Aorta (tissue), 5 donors: Measurements from ENCODE around the gene ZNF263. TPM values are rescaled to one million over a fixed set of nuclear protein-coding genes. Genes with fewer than 3 reads are reported as not detected.
A peak's percentile ranks its signal among the peaks of the same experiment; 100 is the strongest.

Source experiments
- ATAC-seq: fragments of 200-7000 bp; cut with Tn5 transposase; one replicate; pipeline ENCODE4 v1.9.1; 2022; ENCODE audit warnings: moderate library complexity; ENCODE audit not compliant: low FRiP score
- DNase-seq, 2 donors: peaks; one replicate each; pipeline ENCODE4 v3.0.0-alpha.2; 2020
- H3K27ac ChIP-seq, 2 donors: one replicate each; pipeline ENCODE4 v1.5.1; 2013; ENCODE audit warnings: low read length in 2 of 2, mild to moderate bottlenecking in 2 of 2, moderate library complexity in 2 of 2, control low read depth in 1 of 2, inconsistent platforms in 1 of 2, low read depth in 1 of 2
- H3K27me3 ChIP-seq, 2 donors: one replicate each; pipeline ENCODE4 v1.6.1; 2013; ENCODE audit warnings: control low read depth in 1 of 2, low read length in 1 of 2, mild to moderate bottlenecking in 1 of 2, moderate library complexity in 1 of 2; ENCODE audit not compliant: insufficient read depth in 2 of 2, control insufficient read depth in 1 of 2
- H3K36me3 ChIP-seq, 2 donors: one replicate each; pipeline ENCODE4 v1.6.1; 2013; ENCODE audit warnings: control low read depth in 1 of 2, low read length in 1 of 2, mild to moderate bottlenecking in 1 of 2; ENCODE audit not compliant: insufficient read depth in 2 of 2, control insufficient read depth in 1 of 2
- H3K4me1 ChIP-seq, 2 donors: one replicate each; pipeline ENCODE4 v1.6.1; 2013; ENCODE audit warnings: low read length in 2 of 2, control low read depth in 1 of 2, mild to moderate bottlenecking in 1 of 2, moderate library complexity in 1 of 2; ENCODE audit not compliant: insufficient read depth in 2 of 2, control insufficient read depth in 1 of 2
- H3K4me3 ChIP-seq, 2 donors: one replicate each; pipeline ENCODE4 v1.5.1; 2013; ENCODE audit warnings: low read length in 2 of 2, control low read depth in 1 of 2, mild to moderate bottlenecking in 1 of 2
- H3K9me3 ChIP-seq: one replicate; pipeline ENCODE4 v1.6.1; 2013; ENCODE audit warnings: mild to moderate bottlenecking, low read length; ENCODE audit not compliant: control insufficient read depth
- WGBS, 2 donors: extraction: QIAGEN DNeasy Blood & Tissue Kit; methylation state at CpG; one replicate each; pipeline ENCODE4 v1.1.7; 2013; 5-methylcytosine and 5-hydroxymethylcytosine counted together
- intact Hi-C, 2 donors: fragments of 100-400 bp; cut with DNase I; formaldehyde crosslinking; loops; one replicate each; pipeline versions ENCODE4 v1.14.2 to v1.15.0; 2022
- long read RNA-seq, 2 donors: library from polyadenylated mRNA; unstranded; transcript quantifications; one replicate each; pipeline ENCODE4 v2.0.0, GENCODE V29; 2020 to 2021
- polyA plus RNA-seq, 2 donors: library from polyadenylated mRNA; stranded (reverse); fragments of 200-250 nt; gene quantifications; one replicate each; pipeline ENCODE4 v1.2.3, GENCODE V29; 2013
- total RNA-seq, 2 donors: library from RNA; stranded (reverse); fragmentation: NEBNext Ultra II Directional; extraction: Animal tissue kit (Norgen Biotek cat#: 25700); gene quantifications; one replicate each; pipeline ENCODE4 v1.2.1, GENCODE V29; 2021
- donor health status: healthy with polysubstance abuse.
- donor health status: Bipolar disorder and iron deficiency.
- donor health status: DM: no; HTN: no; CAD: no.
- donor health status: DM: no; HTN: no; CAD: no.
- donor health status: DM: yes; HTN: yes; CAD: no.

Gene ZNF263
- total RNA-seq, result 10 to 100 TPM; 26.2 to 27.4 TPM
- 10 to 100 TPM in 1 of 2 donors, 1 to 10 TPM in 1; 8.3 to 17.2 TPM for polyA plus RNA-seq
- long read RNA-seq, donor 1, partial matches to known transcripts, result 5 of 14 reads
- long read RNA-seq, donor 1, other reads (novel, unspliced or antisense), result 4 of 14 reads
- long read RNA-seq, donor 2, transcript ZNF263-201 (6 exons, 3,830 nt), result major isoform, 5 of 19 reads
- long read RNA-seq, donor 2, partial matches to known transcripts, result 0 of 19 reads
- long read RNA-seq, donor 2, other reads (novel, unspliced or antisense), result 7 of 19 reads

DNA sequence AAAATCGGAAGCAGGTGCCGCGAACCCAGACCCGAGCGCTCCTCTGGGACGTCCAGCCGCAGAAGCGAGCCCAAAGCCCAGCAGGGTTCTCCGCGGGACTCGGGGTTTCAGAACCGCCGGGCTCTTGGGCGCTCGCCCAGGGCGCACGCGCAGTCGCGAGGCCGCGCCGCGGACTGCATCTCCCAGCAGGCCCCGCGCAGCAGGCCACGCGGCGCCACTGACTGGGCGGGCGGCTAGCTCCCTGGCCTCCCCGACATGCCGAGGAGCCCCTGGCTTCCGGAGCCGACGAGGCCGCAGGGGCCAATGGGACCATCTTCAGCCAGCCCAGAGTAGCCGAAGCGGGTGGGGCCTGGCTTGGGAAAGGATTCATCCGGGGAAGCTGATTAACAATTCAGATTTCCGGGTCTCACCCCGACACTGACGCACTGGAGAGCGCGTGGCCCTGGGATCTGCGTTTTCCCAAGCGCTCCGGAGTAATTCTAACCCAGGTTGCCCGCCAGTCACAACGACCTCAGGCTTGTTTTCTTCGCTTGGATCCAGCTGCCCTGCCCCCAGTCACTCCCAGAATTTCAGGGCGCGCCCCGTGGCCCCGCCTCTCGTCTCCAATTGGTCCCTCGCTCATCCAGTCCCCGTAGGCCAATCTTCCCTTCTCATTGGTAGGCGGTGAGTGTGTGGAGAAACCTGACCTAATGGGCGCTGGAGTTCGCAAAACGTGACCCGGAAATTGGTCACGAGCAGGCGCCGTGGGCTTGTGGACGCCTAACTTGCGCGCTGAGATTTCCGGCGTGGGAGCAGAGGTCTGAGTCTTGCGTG is at the start of gene ZNF263:
Gene ZNF263, plus strand, starts transcription at position 762 of the 813 bp plus-strand sequence. CDS start 328 bp downstream, outside the sequence.
- intact Hi-C loops, result loop anchor here (2.0 to 10.0 kb wide), 5 partner anchors 16 to 262 kb away; partner anchors contain the start of genes TNFRSF12A (in 1 of the 2), ZNF174 (in 1 of the 2) and ZSCAN32 (in 1 of the 2)
- ATAC-seq, result peak; percentile 98
- Histone ChIP-seq H3K9me3 (peaks cover 4% of the 10 kb centered on the region), H3K36me3 (peaks cover 4 to 7% of the 10 kb centered on the region in 2 donors), H3K4me3 (peak within 1 kb of the TSS; percentile 77 to 80), H3K27me3 (no peaks in the 10 kb centered on the region), H3K27ac (peak within 1 kb of the TSS; percentile 84 to 93), H3K4me1 (no peaks in the 10 kb centered on the region)
- peak; percentile 97 to 98 for DNase-seq
- 0% methylated on average over 72 of the region's 72 CpGs for WGBS, 2 donors

GRCh38 chr16:3234543-3234856 is 48.8 kb upstream of the ZNF263 start:
- DNase-seq (no peak), ATAC-seq (no peak)
- Histone ChIP-seq H3K4me3 (peak overlapping the region; percentile 32 to 92), H3K4me1 (no peaks in the 10 kb centered on the region), H3K27me3 (no peaks in the 10 kb centered on the region), H3K27ac (peak overlapping the region in 1 of 2 donors; percentile 24), H3K36me3 (peaks cover 8 to 9% of the 10 kb centered on the region in 2 donors), H3K9me3 (no peaks in the 10 kb centered on the region)
- WGBS, 2 donors, result 2 to 4% methylated on average over 18 of the region's 18 CpGs
- intact Hi-C loops, result loop anchor here in 1 of 2 donors (5.0 kb wide), 1 partner anchor 43 kb away; no protein-coding TSS in a partner anchor

GRCh38 chr16:3234857-3235561 is 48.3 kb upstream of the ZNF263 start, which contains the start of gene ZNF200:
ZNF200 (minus strand) TSS chr16:3235158; CDS start chr16:3233755, 1,403 bp downstream.
- intact Hi-C loops, result loop anchor here in 1 of 2 donors (5.0 kb wide), 1 partner anchor 42 kb away; no protein-coding TSS in a partner anchor

DNA sequence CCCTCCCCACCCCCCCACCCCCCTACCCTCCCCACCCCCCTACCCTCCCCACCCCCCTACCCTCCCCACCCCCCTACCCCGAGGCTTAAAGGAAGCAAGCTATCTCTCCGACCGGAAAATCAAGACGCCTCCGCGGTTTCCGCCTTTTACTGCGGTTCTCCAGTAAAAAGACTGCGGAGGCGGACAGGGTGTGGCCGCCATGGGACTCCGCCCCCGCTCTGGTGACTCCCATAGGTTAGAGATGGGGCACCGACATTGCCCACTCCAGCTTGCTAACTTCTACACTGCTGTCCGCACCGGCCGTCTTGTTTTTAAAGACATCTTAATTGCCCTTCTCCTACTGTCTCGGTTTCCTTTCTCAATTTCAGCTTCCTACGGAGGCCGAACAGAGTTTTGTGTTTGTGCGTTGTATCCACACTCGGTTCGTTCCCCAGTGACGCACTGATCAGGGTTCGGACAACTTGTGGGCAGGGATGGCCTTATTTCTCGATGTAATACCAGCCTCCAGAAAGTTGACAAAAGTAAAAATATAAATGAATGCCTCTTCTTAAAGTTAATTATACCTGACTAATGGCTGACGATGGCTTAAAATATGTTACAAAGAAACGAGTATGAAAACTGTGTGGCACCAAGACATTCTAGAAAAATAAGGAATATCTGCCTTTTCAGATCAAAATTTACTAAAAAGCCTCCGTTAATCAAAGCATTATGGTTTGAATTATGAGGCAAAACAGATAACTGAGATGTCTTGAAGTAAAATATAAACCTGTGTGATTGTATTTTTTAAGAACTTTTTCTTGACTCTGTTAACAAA is 47.2 kb upstream of the ZNF263 start:
- intact Hi-C loops, result no loop called here

More at GRCh38 chr16:3234857-3235561, 48.3 kb upstream of the ZNF263 start, which contains the start of gene ZNF200:
- Histone ChIP-seq H3K36me3 (peaks cover 8 to 9% of the 10 kb centered on the region in 2 donors), H3K4me1 (no peaks in the 10 kb centered on the region), H3K4me3 (peak within 1 kb of the TSS; percentile 32 to 92), H3K27me3 (no peaks in the 10 kb centered on the region), H3K9me3 (no peaks in the 10 kb centered on the region), H3K27ac (peak within 1 kb of the TSS; percentile 18 to 91)
- peak; percentile 98 to 99 for DNase-seq
- peak; percentile 99 for ATAC-seq
- WGBS, 2 donors, result 0% methylated on average over 46 to 59 of the region's 59 CpGs

DNA sequence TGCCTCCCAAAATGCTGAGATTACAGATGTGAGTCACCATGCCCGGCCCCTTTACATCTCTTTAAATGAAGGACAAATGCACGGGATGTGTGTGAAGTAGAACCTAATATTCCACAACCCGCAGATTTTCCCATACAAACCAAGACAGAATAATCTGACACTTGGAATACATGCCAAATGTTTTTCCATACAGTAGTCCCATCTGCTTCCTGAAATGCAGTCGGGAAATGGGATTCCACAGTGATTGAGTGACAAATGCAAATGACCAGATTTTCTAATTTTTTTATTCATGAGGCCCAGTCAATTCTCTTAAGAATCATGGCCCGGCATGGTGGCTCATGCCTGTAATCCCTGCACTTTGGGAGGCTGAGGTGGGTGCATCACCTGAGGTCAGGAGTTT is 41.5 kb upstream of the ZNF263 start:
- ATAC-seq (no peak), DNase-seq (no peak)
- Histone ChIP-seq H3K9me3 (no peaks in the 10 kb centered on the region), H3K4me3 (no peak overlapping the region), H3K27ac (no peak overlapping the region), H3K4me1 (no peaks in the 10 kb centered on the region), H3K36me3 (no peaks in the 10 kb centered on the region), H3K27me3 (no peaks in the 10 kb centered on the region)
- intact Hi-C loops, result no loop called here
- 75 to 79% methylated on average over 5 of the region's 5 CpGs for WGBS, 2 donors

More for the DNA sequence above, 47.2 kb upstream of the ZNF263 start:
- 84 to 87% methylated on average over 25 to 29 of the region's 29 CpGs for WGBS, 2 donors
- H3K9me3 ChIP-seq, result no peaks in the 10 kb centered on the region
- no peaks in the 10 kb centered on the region for H3K4me1 ChIP-seq
- no peaks in the 10 kb centered on the region for H3K27me3 ChIP-seq
- no peak overlapping the region for H3K27ac ChIP-seq
- no peak overlapping the region for H3K4me3 ChIP-seq
- no peak for ATAC-seq
- peaks cover 8 to 9% of the 10 kb centered on the region in 2 donors for H3K36me3 ChIP-seq
- DNase-seq, result peak; percentile 68 to 86

- DNase-seq, result no peak
- H3K27ac ChIP-seq, result no peak overlapping the region
- H3K27me3 ChIP-seq, result no peaks in the 10 kb centered on the region
- WGBS, 2 donors, result 80 to 88% methylated on average over 11 of the region's 11 CpGs
- H3K36me3 ChIP-seq, result no peaks in the 10 kb centered on the region
- no peaks in the 10 kb centered on the region for H3K4me1 ChIP-seq
- intact Hi-C loops, result no loop called here
- H3K9me3 ChIP-seq, result no peaks in the 10 kb centered on the region
- H3K4me3 ChIP-seq, result no peak overlapping the region
- no peak for ATAC-seq
These were observed 40.6 kb upstream of the ZNF263 start for GRCh38 chr16:3242709-3243108.

GRCh38 chr16:3243882-3244281 is 39.4 kb upstream of the ZNF263 start:
- DNase-seq, result no peak
- Histone ChIP-seq H3K9me3 (no peaks in the 10 kb centered on the region), H3K27ac (no peak overlapping the region), H3K4me3 (no peak overlapping the region), H3K36me3 (no peaks in the 10 kb centered on the region), H3K27me3 (no peaks in the 10 kb centered on the region), H3K4me1 (no peaks in the 10 kb centered on the region)
- WGBS, 2 donors, result 69 to 76% methylated on average over 6 of the region's 6 CpGs
- ATAC-seq, result no peak
- intact Hi-C loops, result no loop called here

DNA sequence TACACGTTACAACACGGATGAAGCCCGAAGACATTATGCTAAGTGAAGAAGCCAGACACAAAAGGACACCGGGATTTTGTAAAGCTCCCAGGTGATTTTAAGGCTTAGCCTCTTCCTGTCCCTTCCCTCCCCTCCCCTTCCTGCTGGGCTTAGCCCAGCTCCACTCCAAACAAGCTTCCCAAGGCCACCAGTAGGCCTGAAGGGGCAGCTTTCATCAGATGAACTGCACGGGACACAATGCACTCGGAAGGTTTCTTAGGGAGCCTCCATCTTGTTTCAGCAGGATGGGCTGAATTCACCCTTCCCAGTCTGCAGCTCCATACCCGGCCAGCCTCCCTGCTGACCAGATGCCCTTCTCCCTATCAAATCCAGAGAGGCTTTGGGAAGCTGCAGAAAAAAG is 37.3 kb upstream of the ZNF263 start:
- Histone ChIP-seq H3K9me3 (no peaks in the 10 kb centered on the region), H3K27me3 (no peaks in the 10 kb centered on the region), H3K36me3 (no peaks in the 10 kb centered on the region), H3K4me1 (no peaks in the 10 kb centered on the region), H3K4me3 (no peak overlapping the region), H3K27ac (no peak overlapping the region)
- WGBS, 2 donors, result 79 to 80% methylated on average over 7 of the region's 7 CpGs
- intact Hi-C loops, result no loop called here
- ATAC-seq (no peak), DNase-seq (no peak)
